Endothelial cell of umbilical vein (primary cell): ENCODE data around the gene DOCK8. TPM values are rescaled to one million over a fixed set of nuclear protein-coding genes. Genes with fewer than 3 reads are reported as not detected.

Experiments
- BruUV-seq: library from RNA; stranded (reverse); fragments of 400-500 nt; replicated peaks from 2 replicates; lab custom pipeline; 2021; lab: Mats Ljungman, UMichigan
- CTCF ChIA-PET: fragments of 300-600, 350-600 bp; sonication (Branson Sonifier 250); formaldehyde crosslinking; loops from one replicate; lab custom pipeline; 2021; ENCODE audit warnings: antibody characterized with exemption, inconsistent platforms; lab: Charles Lee
- POLR2A ChIA-PET: fragments of 300-600, 350-600 bp; sonication (Branson Sonifier 250); formaldehyde crosslinking; loops from one replicate; lab custom pipeline; 2021; ENCODE audit warnings: antibody characterized with exemption, inconsistent platforms; lab: Charles Lee
- DNase-seq: peaks from one replicate; pipeline ENCODE4 v3.0.0-alpha.2; 2011; ENCODE audit warnings: low read depth, low spot score
- FAIRE-seq: peaks from 2 replicates; lab custom pipeline; 2011; peaks lifted over from hg19 to GRCh38; lab: Jason Lieb, UNC
- H2AFZ ChIP-seq: 2 replicates; pipeline ENCODE4 v1.6.0; 2012; ENCODE audit warnings: low read depth, low read length, control low read depth, inconsistent platforms
- H3K27ac ChIP-seq: 2 replicates; pipeline ENCODE4 v1.5.1; 2011; ENCODE audit warnings: low read depth, mild to moderate bottlenecking, control low read depth, low read length, moderate library complexity; ENCODE audit not compliant: insufficient read depth
- H3K27me3 ChIP-seq, 2 experiments: 2 replicates each; pipeline versions ENCODE4 v1.6.0 to v1.6.1; 2011; ENCODE audit warnings: low read length in 2 of 2, mixed read lengths in 1 of 2; ENCODE audit not compliant: control insufficient read depth in 2 of 2, insufficient read depth in 2 of 2
- H3K36me3 ChIP-seq, 2 experiments: 2 replicates in 1 of 2; 3 replicates in 1 of 2; pipeline ENCODE4 v1.5.1; 2011; ENCODE audit warnings: low read length in 2 of 2, mild to moderate bottlenecking in 1 of 2, moderate library complexity in 1 of 2; ENCODE audit not compliant: control insufficient read depth in 2 of 2, insufficient read depth in 2 of 2; ENCODE audit errors: extremely low read depth in 1 of 2
- H3K4me1 ChIP-seq: 3 replicates; pipeline ENCODE4 v1.5.1; 2011; ENCODE audit warnings: mild to moderate bottlenecking, low read length; ENCODE audit not compliant: control insufficient read depth, insufficient read depth; ENCODE audit errors: extremely low read depth
- H3K4me2 ChIP-seq: 2 replicates; pipeline ENCODE4 v1.6.1; 2011; ENCODE audit warnings: low read length, control low read depth, mixed read lengths; ENCODE audit not compliant: insufficient read depth
- H3K4me3 ChIP-seq, 3 experiments: fragments of 200-600 bp in 1 of 3; sonication (generic), shearing (Covaris generic) in 1 of 3; replicated peaks in 1 of 3; 2 replicates each; pipeline ENCODE4 v1.5.1; 2011 to 2016; ENCODE audit warnings: control low read depth in 3 of 3, low read length in 3 of 3, mild to moderate bottlenecking in 2 of 3, inconsistent platforms in 1 of 3, low read depth in 1 of 3, moderate library complexity in 1 of 3; ENCODE audit not compliant: insufficient read depth in 1 of 3
- H3K79me2 ChIP-seq: 2 replicates; pipeline ENCODE4 v1.6.0; 2012; ENCODE audit warnings: low read length, inconsistent platforms; ENCODE audit not compliant: control insufficient read depth, insufficient read depth
- H3K9ac ChIP-seq: replicated peaks from 2 replicates; pipeline ENCODE3; 2011; ENCODE audit warnings: low read length, control low read depth; ENCODE audit not compliant: insufficient read depth; ENCODE audit errors: extremely low read depth
- H3K9me1 ChIP-seq: replicated peaks from 3 replicates; pipeline ENCODE4 v1.6.0; 2011; ENCODE audit warnings: mild to moderate bottlenecking, low read length; ENCODE audit not compliant: control insufficient read depth, insufficient read depth; ENCODE audit errors: extremely low read depth
- H3K9me3 ChIP-seq: replicated peaks from 2 replicates; pipeline ENCODE4 v1.5.1; 2012; ENCODE audit warnings: low read length, inconsistent platforms; ENCODE audit not compliant: control insufficient read depth, insufficient read depth
- H4K20me1 ChIP-seq: replicated peaks from 2 replicates; pipeline ENCODE3; 2011; ENCODE audit warnings: mild to moderate bottlenecking, low read length; ENCODE audit not compliant: control insufficient read depth, insufficient read depth; ENCODE audit errors: extremely low read depth
- EZH2 ChIP-seq: IDR thresholded peaks from 2 replicates; pipeline ENCODE4 v1.6.1; 2012; ENCODE audit warnings: borderline replicate concordance, low read depth, mild to moderate bottlenecking, moderate library complexity, low read length, inconsistent platforms; ENCODE audit not compliant: severe bottlenecking
- FOS ChIP-seq: IDR thresholded peaks from 2 replicates; pipeline ENCODE4 v1.6.1; 2011; ENCODE audit warnings: mild to moderate bottlenecking, low read length, moderate library complexity, borderline replicate concordance; ENCODE audit not compliant: insufficient read depth
- GATA2 ChIP-seq: IDR thresholded peaks from 2 replicates; pipeline ENCODE4 v1.7.0; 2011; ENCODE audit warnings: low read depth, mild to moderate bottlenecking, moderate library complexity, mixed read lengths, low read length; ENCODE audit not compliant: insufficient read length, insufficient read depth
- JUN ChIP-seq: IDR thresholded peaks from 2 replicates; pipeline ENCODE4 v1.6.1; 2011; ENCODE audit warnings: borderline replicate concordance, low read depth; ENCODE audit not compliant: insufficient read length, insufficient read depth
- MYC ChIP-seq: IDR thresholded peaks from one replicate; pipeline ENCODE4 v1.6.1; 2011; ENCODE audit warnings: mild to moderate bottlenecking, low read depth, low read length
- POLR2A ChIP-seq: IDR thresholded peaks from 2 replicates; pipeline ENCODE4 v1.6.1; 2012; ENCODE audit warnings: low read depth, mild to moderate bottlenecking, control low read depth, low read length
- POLR2AphosphoS5 ChIP-seq: IDR thresholded peaks from 2 replicates; pipeline ENCODE4 v1.6.1; 2012; ENCODE audit warnings: low read depth, mild to moderate bottlenecking, control low read depth, low read length, moderate library complexity; ENCODE audit not compliant: insufficient read depth
- dilution Hi-C: fragments of 300-500 bp; cut with MboI; formaldehyde crosslinking; loops from one replicate; pipeline ENCODE4 v1.15.0; 2019; ENCODE audit warnings: low sequenced_read_pairs; ENCODE audit not compliant: extremely low pct_ligation_motif_present
- intact Hi-C: fragments of 100-400 bp; cut with micrococcal nuclease; formaldehyde crosslinking; loops from one replicate; pipeline ENCODE4 v1.10.0; 2022
- polyA plus RNA-seq, 4 experiments: library from polyadenylated mRNA; depleted of rRNA in 3 of 4; stranded (reverse) in 3 of 4; unstranded in 1 of 4; fragments of >200 nt; gene quantifications; 2 replicates each; pipeline versions ENCODE4 v1.2.1 to v1.2.3, GENCODE V29; 2011 to 2012; ENCODE audit warnings: missing spikeins in 1 of 4
- total RNA-seq: library from RNA; stranded (reverse); gene quantifications from 2 replicates; pipeline ENCODE4 v1.2.3, GENCODE V29; 2021
- TF ChIP-seq, protein P1 (sequence below), 2 donors: IDR thresholded peaks; 1 replicate in 1 of 2; 2 replicates in 1 of 2; pipeline ENCODE4 v1.5.1; 2011; ENCODE audit warnings: low read length in 2 of 2, mild to moderate bottlenecking in 2 of 2, moderate library complexity in 2 of 2, control low read depth in 1 of 2, inconsistent platforms in 1 of 2, low read depth in 1 of 2; ENCODE audit not compliant: insufficient read depth in 1 of 2; ENCODE audit errors: extremely low read depth in 1 of 2
- TF ChIP-seq, protein P2 (sequence below): IDR thresholded peaks from 2 replicates; pipeline ENCODE4 v1.6.1; 2011; ENCODE audit not compliant: insufficient read depth, insufficient read length

DOCK8 gene
- total and polyA plus RNA-seq, 2 donors (not counting 3 experiments of a cell fraction or from before 2014, with no cell fraction given) = 0.54 to 1.3 TPM

GRCh38 chr9:268616-269015, 54.0 kb downstream of the DOCK8 start:
- H3K9me1 ChIP-seq = no peaks in the 10 kb centered on the region
- H4K20me1 ChIP-seq = no peaks in the 10 kb centered on the region
- no peak for DNase-seq
- no peaks in the 10 kb centered on the region for H3K4me1 ChIP-seq
- H2AFZ ChIP-seq = no peak overlapping the region
- no peak for TF ChIP-seq EZH2
- TF ChIP-seq POLR2A = no peak
- no peak for TF ChIP-seq MYC
- TF ChIP-seq POLR2AphosphoS5 = no peak
- TF ChIP-seq FOS = no peak
- TF ChIP-seq, protein P1, sequence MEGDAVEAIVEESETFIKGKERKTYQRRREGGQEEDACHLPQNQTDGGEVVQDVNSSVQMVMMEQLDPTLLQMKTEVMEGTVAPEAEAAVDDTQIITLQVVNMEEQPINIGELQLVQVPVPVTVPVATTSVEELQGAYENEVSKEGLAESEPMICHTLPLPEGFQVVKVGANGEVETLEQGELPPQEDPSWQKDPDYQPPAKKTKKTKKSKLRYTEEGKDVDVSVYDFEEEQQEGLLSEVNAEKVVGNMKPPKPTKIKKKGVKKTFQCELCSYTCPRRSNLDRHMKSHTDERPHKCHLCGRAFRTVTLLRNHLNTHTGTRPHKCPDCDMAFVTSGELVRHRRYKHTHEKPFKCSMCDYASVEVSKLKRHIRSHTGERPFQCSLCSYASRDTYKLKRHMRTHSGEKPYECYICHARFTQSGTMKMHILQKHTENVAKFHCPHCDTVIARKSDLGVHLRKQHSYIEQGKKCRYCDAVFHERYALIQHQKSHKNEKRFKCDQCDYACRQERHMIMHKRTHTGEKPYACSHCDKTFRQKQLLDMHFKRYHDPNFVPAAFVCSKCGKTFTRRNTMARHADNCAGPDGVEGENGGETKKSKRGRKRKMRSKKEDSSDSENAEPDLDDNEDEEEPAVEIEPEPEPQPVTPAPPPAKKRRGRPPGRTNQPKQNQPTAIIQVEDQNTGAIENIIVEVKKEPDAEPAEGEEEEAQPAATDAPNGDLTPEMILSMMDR (IDR thresholded peaks at IDR 0.05; ENCODE audit: extremely low read depth in 1 of 2, insufficient read depth in 1 of 2, low read depth in 1 of 2, low read length in 2 of 2) = no peak
- TF ChIP-seq, protein P2, sequence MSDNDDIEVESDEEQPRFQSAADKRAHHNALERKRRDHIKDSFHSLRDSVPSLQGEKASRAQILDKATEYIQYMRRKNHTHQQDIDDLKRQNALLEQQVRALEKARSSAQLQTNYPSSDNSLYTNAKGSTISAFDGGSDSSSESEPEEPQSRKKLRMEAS = no peak
- TF ChIP-seq JUN = no peak
- TF ChIP-seq GATA2 = no peak
- intact Hi-C loops (no loop called here), dilution Hi-C loops (no loop called here)
- ChIA-PET CTCF (interaction anchor here (1.0 kb wide), 1 partner anchor 11 kb away, joined by 3 read pairs; no protein-coding TSS in a partner anchor), POLR2A (no interaction called here)
- H3K4me3 ChIP-seq = no peak overlapping the region
- H3K36me3 ChIP-seq = no peaks in the 10 kb centered on the region
- no peak overlapping the region for H3K4me2 ChIP-seq
- no peak overlapping the region for H3K27ac ChIP-seq
- FAIRE-seq = no peak
- H3K27me3 ChIP-seq = no peaks in the 10 kb centered on the region
- H3K9me3 ChIP-seq = no peaks in the 10 kb centered on the region
- H3K79me2 ChIP-seq = no peaks in the 10 kb centered on the region
- H3K9ac ChIP-seq = no peak overlapping the region
- BruUV-seq = no TSS peak
